Stomach smooth muscle (tissue), 2 donors: ENCODE results near the gene RUFY3.
"Not testable (repeated sequence)": the region's sequence is repeated elsewhere in the genome, so short reads cannot be mapped to it uniquely, and the experiment has no call there.

Experiments used
- H3K27ac ChIP-seq: one replicate; pipeline ENCODE4 v1.7.0; 2013; ENCODE audit warnings: mild to moderate bottlenecking, low read length, inconsistent platforms
- H3K27me3 ChIP-seq, 2 donors: one replicate each; pipeline ENCODE4 v1.7.0; 2013; ENCODE audit warnings: low read length in 2 of 2; ENCODE audit not compliant: insufficient read depth in 2 of 2, control insufficient read depth in 1 of 2
- H3K36me3 ChIP-seq, 2 donors: one replicate each; pipeline ENCODE4 v1.7.0; 2013; ENCODE audit warnings: low read length in 2 of 2; ENCODE audit not compliant: control insufficient read depth in 2 of 2, insufficient read depth in 2 of 2
- H3K4me1 ChIP-seq: one replicate; pipeline ENCODE4 v1.7.0; 2013; ENCODE audit warnings: low read length; ENCODE audit not compliant: control insufficient read depth, insufficient read depth
- H3K4me3 ChIP-seq, 2 donors: one replicate each; pipeline ENCODE4 v1.7.0; 2013; ENCODE audit warnings: low read length in 2 of 2
- H3K9ac ChIP-seq, 2 donors: one replicate each; pipeline ENCODE4 v1.7.0; 2013; ENCODE audit warnings: low read length in 2 of 2, mild to moderate bottlenecking in 1 of 2
- H3K9me3 ChIP-seq, 2 donors: one replicate each; pipeline ENCODE4 v1.7.0; 2013; ENCODE audit warnings: low read length in 2 of 2; ENCODE audit not compliant: control insufficient read depth in 2 of 2
- donor health status: healthy.
- donor health status: Pancreatic carcinoma.

Gene RUFY3

GRCh38 chr4:70722199-70722791, 531 bp downstream of the RUFY3 start:
- H3K27ac ChIP-seq, result peak overlapping the region; percentile 59
- no peaks in the 10 kb centered on the region for H3K9me3 ChIP-seq
- peak overlapping the region; percentile 76 to 98 for H3K4me3 ChIP-seq
- peaks cover 4% of the 10 kb centered on the region for H3K4me1 ChIP-seq
- no peaks in the 10 kb centered on the region for H3K36me3 ChIP-seq
- H3K9ac ChIP-seq, result peak overlapping the region; percentile 52 to 61
- H3K27me3 ChIP-seq, result no peaks in the 10 kb centered on the region

- peaks cover 4% of the 10 kb centered on the region for H3K4me1 ChIP-seq
- no peak overlapping the region for H3K4me3 ChIP-seq
- H3K9ac ChIP-seq, result no peak overlapping the region
- H3K36me3 ChIP-seq, result no peaks in the 10 kb centered on the region
- H3K9me3 ChIP-seq, result no peaks in the 10 kb centered on the region
- no peak overlapping the region for H3K27ac ChIP-seq
- no peaks in the 10 kb centered on the region for H3K27me3 ChIP-seq
These were observed 2.7 kb downstream of the RUFY3 start for GRCh38 chr4:70724463-70724862.

GRCh38 chr4:70725633-70726032, 3.9 kb downstream of the RUFY3 start:
- H3K9me3 ChIP-seq, result no peaks in the 10 kb centered on the region
- H3K27me3 ChIP-seq, result no peaks in the 10 kb centered on the region
- H3K27ac ChIP-seq, result no peak overlapping the region
- no peaks in the 10 kb centered on the region for H3K36me3 ChIP-seq
- no peak overlapping the region for H3K4me3 ChIP-seq
- no peak overlapping the region for H3K9ac ChIP-seq
- peaks cover 4% of the 10 kb centered on the region for H3K4me1 ChIP-seq

GRCh38 chr4:70726515-70726914, 4.8 kb downstream of the RUFY3 start:
- not testable (repeated sequence) for H3K27me3 ChIP-seq, H3K36me3 ChIP-seq, H3K9me3 ChIP-seq, H3K27ac ChIP-seq, H3K4me3 ChIP-seq, H3K9ac ChIP-seq, H3K4me1 ChIP-seq

GRCh38 chr4:70728091-70728490, 6.3 kb downstream of the RUFY3 start:
- H3K4me1 ChIP-seq, result no peaks in the 10 kb centered on the region
- no peaks in the 10 kb centered on the region for H3K9me3 ChIP-seq
- H3K27me3 ChIP-seq, result no peaks in the 10 kb centered on the region
- no peak overlapping the region for H3K27ac ChIP-seq
- H3K36me3 ChIP-seq, result peaks cover 0 to 5% of the 10 kb centered on the region in 2 donors
- no peak overlapping the region for H3K9ac ChIP-seq
- H3K4me3 ChIP-seq, result no peak overlapping the region

- H3K4me3 ChIP-seq, H3K27me3 ChIP-seq, H3K27ac ChIP-seq, H3K9me3 ChIP-seq, H3K36me3 ChIP-seq, H3K4me1 ChIP-seq, H3K9ac ChIP-seq: not testable (repeated sequence)
These were observed 11.1 kb downstream of the RUFY3 start for GRCh38 chr4:70732878-70733277.

GRCh38 chr4:70734168-70734954, 12.6 kb downstream of the RUFY3 start:
- no peaks in the 10 kb centered on the region for H3K4me1 ChIP-seq
- H3K27me3 ChIP-seq, result no peaks in the 10 kb centered on the region
- H3K9me3 ChIP-seq, result no peaks in the 10 kb centered on the region
- peaks cover 0 to 5% of the 10 kb centered on the region in 2 donors for H3K36me3 ChIP-seq
- H3K27ac ChIP-seq, result no peak overlapping the region
- peak overlapping the region; percentile 7 to 42 for H3K9ac ChIP-seq
- H3K4me3 ChIP-seq, result peak overlapping the region; percentile 47 to 63

GRCh38 chr4:70734971-70735370, 13.2 kb downstream of the RUFY3 start:
- Histone ChIP-seq H3K36me3 (peaks cover 0 to 5% of the 10 kb centered on the region in 2 donors), H3K9ac (no peak overlapping the region), H3K4me3 (peak overlapping the region; percentile 47 to 63), H3K27me3 (no peaks in the 10 kb centered on the region), H3K9me3 (no peaks in the 10 kb centered on the region), H3K27ac (no peak overlapping the region), H3K4me1 (no peaks in the 10 kb centered on the region)

- H3K27me3 ChIP-seq, H3K36me3 ChIP-seq, H3K4me3 ChIP-seq, H3K9me3 ChIP-seq, H3K27ac ChIP-seq, H3K4me1 ChIP-seq, H3K9ac ChIP-seq: not testable (repeated sequence)
These were observed 14.2 kb downstream of the RUFY3 start for GRCh38 chr4:70735915-70736314.

GRCh38 chr4:70737006-70737405, 15.2 kb downstream of the RUFY3 start:
- no peak overlapping the region for H3K27ac ChIP-seq
- H3K9me3 ChIP-seq, result no peaks in the 10 kb centered on the region
- no peaks in the 10 kb centered on the region for H3K27me3 ChIP-seq
- peaks cover 0 to 4% of the 10 kb centered on the region in 2 donors for H3K36me3 ChIP-seq
- H3K4me3 ChIP-seq, result no peak overlapping the region
- H3K9ac ChIP-seq, result no peak overlapping the region
- H3K4me1 ChIP-seq, result no peaks in the 10 kb centered on the region

- Histone ChIP-seq H3K27me3 (no peaks in the 10 kb centered on the region), H3K4me1 (no peaks in the 10 kb centered on the region), H3K27ac (no peak overlapping the region), H3K4me3 (no peak overlapping the region), H3K36me3 (peaks cover 0 to under 1% of the 10 kb centered on the region in 2 donors), H3K9ac (no peak overlapping the region), H3K9me3 (no peaks in the 10 kb centered on the region)
These were observed 15.6 kb downstream of the RUFY3 start for GRCh38 chr4:70737409-70737808.
